BJ (cell line): Measurements from ENCODE around the gene FADS1. TPM values are rescaled to one million over a fixed set of nuclear protein-coding genes. Genes with fewer than 3 reads are reported as not detected.

Experiments
- CTCF ChIA-PET: fragments of 350-600 bp; formaldehyde crosslinking; extraction: SDS; loops from one replicate; lab custom pipeline; 2021; ENCODE audit warnings: antibody characterized with exemption, inconsistent platforms; lab: Yijun Ruan, JAX
- POLR2A ChIA-PET: fragments of 300-600 bp; sonication (Branson Sonifier 250); formaldehyde crosslinking; extraction: SDS; loops from one replicate; lab custom pipeline; 2021; ENCODE audit warnings: antibody characterized with exemption; lab: Charles Lee
- DNase-seq: peaks from one replicate; pipeline ENCODE4 v3.0.0-alpha.2; 2011; ENCODE audit warnings: low read depth
- H3K27me3 ChIP-seq: 2 replicates; pipeline ENCODE4 v1.6.0; 2011; ENCODE audit warnings: low read length; ENCODE audit not compliant: control insufficient read depth, insufficient read depth
- H3K36me3 ChIP-seq: 2 replicates; pipeline ENCODE4 v1.5.1; 2011; ENCODE audit warnings: low read length; ENCODE audit not compliant: control insufficient read depth, insufficient read depth
- H3K4me3 ChIP-seq: 2 replicates; pipeline ENCODE4 v1.5.1; 2011; ENCODE audit warnings: low read depth, mild to moderate bottlenecking, control low read depth, low read length
- polyA plus RNA-seq: library from polyadenylated mRNA; depleted of rRNA; stranded (reverse); fragments of >200 nt; gene quantifications from 2 replicates; pipeline ENCODE4 v1.2.3, GENCODE V29; 2011
- TF ChIP-seq, protein P1 (sequence below): IDR thresholded peaks from 2 replicates; pipeline ENCODE4 v1.5.1; 2011; ENCODE audit warnings: low read depth, mild to moderate bottlenecking, control low read depth, inconsistent platforms, low read length, moderate library complexity; ENCODE audit not compliant: insufficient read depth

FADS1 gene
- polyA plus RNA-seq, 1 experiment: 58.0 TPM

DNA sequence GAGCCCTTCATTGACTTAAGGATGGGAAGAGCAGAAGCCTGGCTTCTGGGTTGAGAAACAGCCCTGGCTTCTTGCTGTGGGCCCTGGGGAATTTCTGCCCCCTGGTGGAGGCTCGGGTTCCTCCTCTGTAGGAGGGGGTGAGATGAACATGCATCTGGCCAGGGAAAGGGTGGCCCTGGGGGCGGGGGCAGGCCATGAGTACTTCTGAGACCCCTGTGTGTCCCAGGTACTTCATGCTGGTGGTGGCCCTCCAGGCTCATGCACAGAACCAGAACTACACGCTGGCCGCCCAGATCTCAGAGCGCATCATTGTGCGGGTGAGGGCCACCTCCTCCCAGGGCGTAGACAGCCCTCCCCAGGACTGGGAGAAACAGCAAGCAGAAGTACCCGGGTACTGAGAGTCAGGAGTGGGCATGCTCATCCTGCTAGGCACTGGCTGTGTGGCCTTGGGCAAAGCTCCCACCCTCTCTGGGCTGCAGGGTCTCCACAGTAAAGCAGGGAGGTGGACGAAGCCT, 40.2 kb downstream of the FADS1 start:
- CTCF ChIA-PET: interaction anchor here (0.7 to 5.0 kb wide), 9 partner anchors 10 to 305 kb away, joined by 3 to 25 read pairs (median 5); no protein-coding TSS in a partner anchor
- POLR2A ChIA-PET: no interaction called here
- H3K4me3 ChIP-seq: no peak overlapping the region
- TF ChIP-seq, protein P1, sequence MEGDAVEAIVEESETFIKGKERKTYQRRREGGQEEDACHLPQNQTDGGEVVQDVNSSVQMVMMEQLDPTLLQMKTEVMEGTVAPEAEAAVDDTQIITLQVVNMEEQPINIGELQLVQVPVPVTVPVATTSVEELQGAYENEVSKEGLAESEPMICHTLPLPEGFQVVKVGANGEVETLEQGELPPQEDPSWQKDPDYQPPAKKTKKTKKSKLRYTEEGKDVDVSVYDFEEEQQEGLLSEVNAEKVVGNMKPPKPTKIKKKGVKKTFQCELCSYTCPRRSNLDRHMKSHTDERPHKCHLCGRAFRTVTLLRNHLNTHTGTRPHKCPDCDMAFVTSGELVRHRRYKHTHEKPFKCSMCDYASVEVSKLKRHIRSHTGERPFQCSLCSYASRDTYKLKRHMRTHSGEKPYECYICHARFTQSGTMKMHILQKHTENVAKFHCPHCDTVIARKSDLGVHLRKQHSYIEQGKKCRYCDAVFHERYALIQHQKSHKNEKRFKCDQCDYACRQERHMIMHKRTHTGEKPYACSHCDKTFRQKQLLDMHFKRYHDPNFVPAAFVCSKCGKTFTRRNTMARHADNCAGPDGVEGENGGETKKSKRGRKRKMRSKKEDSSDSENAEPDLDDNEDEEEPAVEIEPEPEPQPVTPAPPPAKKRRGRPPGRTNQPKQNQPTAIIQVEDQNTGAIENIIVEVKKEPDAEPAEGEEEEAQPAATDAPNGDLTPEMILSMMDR: peak; percentile 87
- no peaks in the 10 kb centered on the region for H3K27me3 ChIP-seq
- no peaks in the 10 kb centered on the region for H3K36me3 ChIP-seq
- DNase-seq: no peak

DNA sequence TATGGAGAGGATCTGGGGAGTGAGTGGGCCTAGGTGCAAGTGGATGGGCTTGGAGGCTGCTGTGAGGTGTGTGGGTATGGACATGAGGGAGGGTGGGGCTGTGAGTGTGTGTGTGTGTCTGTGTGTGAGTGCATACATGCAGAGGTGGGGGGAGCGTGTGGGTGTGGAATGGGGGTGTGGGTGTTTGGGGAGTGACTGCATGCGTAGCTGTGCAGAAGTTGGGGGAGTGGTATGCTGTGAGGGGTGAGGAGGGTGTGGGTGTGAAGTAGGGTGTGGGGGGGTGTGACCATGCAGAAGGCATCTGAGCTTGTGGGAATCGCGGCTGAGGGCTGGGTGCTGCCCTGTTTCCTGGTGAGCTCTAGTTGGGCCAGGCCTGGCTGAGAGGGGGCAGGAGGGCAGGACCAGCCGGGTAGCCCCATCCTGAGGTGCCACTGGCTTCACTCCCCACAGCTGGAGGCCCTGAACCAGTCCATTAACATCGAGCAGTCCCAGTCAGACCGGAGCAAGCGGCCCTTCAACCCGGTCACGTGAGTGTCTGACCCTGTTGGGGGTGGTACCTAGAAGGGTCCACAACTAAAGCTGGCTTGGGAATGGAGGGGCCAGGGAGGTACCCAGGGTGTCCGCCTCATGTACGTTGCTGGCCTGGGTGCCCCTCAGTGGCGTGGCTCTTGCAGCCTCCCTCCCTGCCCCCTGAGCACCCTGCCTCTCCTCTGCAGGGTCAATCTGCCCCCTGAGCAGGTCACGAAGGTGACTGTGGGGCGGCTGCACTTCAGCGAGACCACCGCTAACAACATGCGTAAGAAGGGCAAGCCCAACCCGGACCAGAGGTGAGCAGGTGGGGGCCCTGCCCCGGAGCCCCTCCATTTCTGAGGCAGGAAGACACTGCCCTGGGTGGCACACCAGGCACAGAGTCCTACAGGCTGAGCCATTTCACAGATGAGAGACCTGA, 40.9 kb downstream of the FADS1 start:
- Histone ChIP-seq H3K4me3 (no peak overlapping the region), H3K36me3 (no peaks in the 10 kb centered on the region), H3K27me3 (no peaks in the 10 kb centered on the region)
- CTCF ChIA-PET: interaction anchor here (0.7 to 5.0 kb wide), 9 partner anchors 9 to 908 kb away, joined by 3 to 25 read pairs (median 4); no protein-coding TSS in a partner anchor
- TF ChIP-seq, protein P1: no peak
- DNase-seq: no peak
- POLR2A ChIA-PET: no interaction called here

DNA sequence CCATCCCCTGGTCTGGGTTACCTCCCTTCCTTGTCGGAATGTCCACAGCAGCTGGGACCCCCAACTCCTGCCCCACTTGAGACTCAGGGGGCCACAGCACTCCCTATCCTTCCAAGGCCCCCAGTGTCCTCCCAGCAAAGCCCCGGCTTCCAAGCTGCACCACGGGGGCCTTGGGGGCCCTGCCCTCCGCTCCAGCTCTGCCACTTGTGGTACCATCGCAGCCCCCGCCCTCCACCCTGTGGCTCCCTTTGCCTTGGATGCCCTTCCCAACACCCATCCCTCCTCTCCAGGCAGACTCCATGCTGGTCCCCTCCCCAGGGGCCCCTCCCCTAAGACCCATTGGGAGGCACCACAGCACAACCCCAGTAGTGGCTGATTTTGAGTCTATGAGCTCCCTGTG, 41.7 kb downstream of the FADS1 start:
- H3K27me3 ChIP-seq: no peaks in the 10 kb centered on the region
- no peaks in the 10 kb centered on the region for H3K36me3 ChIP-seq
- H3K4me3 ChIP-seq: no peak overlapping the region
- DNase-seq: no peak
- CTCF ChIA-PET: interaction anchor here (0.7 to 5.0 kb wide), 7 partner anchors 9 to 907 kb away, joined by 3 to 25 read pairs (median 4); no protein-coding TSS in a partner anchor
- TF ChIP-seq, protein P1: no peak
- POLR2A ChIA-PET: no interaction called here

DNA sequence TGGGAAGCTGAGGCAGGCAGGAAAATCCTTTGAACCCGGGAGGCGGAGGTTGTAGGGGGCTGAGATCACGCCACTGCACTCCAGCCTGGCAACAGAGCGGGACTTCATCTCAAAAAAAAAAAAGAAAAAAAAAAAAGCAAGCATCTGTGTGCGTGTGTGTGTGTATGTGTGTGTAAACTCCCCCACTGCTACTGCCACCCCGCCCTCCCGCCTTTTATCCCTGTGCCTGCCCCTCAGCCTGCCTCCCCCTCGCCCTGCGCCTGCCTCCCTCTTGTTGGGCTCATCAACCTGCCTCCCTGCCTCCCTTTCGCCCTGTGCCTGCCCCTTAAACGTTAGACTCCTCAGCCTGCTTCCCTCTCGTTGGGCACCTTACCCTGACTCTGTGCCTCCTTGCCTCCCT, 42.4 kb downstream of the FADS1 start:
- no peak for DNase-seq
- no peaks in the 10 kb centered on the region for H3K27me3 ChIP-seq
- ChIA-PET CTCF (interaction anchor here (0.9 to 5.0 kb wide), 3 partner anchors 21 to 28 kb away, joined by 4 to 25 read pairs (median 4); no protein-coding TSS in a partner anchor), POLR2A (no interaction called here)
- TF ChIP-seq, protein P1: no peak
- H3K36me3 ChIP-seq: no peaks in the 10 kb centered on the region
- no peak overlapping the region for H3K4me3 ChIP-seq

DNA sequence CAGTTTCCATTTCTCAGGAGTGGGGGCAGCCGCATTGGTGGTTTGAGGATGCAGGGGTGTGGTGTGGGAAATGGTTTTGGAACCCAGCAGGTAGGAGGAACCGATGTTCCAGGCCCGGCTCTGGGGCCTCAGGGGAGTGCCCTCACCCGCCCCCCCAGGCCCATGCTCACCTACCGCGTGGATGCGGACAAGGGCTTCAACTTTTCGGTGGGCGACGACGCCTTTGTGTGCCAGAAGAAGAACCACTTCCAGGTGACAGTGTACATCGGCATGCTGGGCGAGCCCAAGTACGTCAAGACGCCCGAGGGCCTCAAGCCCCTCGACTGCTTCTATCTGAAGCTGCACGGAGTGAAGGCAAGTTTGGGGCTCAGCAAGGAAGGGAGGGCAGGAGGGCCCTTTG, 43.0 kb downstream of the FADS1 start:
- Histone ChIP-seq H3K27me3 (no peaks in the 10 kb centered on the region), H3K4me3 (no peak overlapping the region), H3K36me3 (no peaks in the 10 kb centered on the region)
- ChIA-PET CTCF (interaction anchor here (1.4 to 5.0 kb wide), 2 partner anchors 25 to 27 kb away, joined by 4 to 25 read pairs; no protein-coding TSS in a partner anchor), POLR2A (no interaction called here)
- TF ChIP-seq, protein P1: no peak
- no peak for DNase-seq
